ENCODE measurements around the gene GCGR.

Gene GCGR

DNA sequence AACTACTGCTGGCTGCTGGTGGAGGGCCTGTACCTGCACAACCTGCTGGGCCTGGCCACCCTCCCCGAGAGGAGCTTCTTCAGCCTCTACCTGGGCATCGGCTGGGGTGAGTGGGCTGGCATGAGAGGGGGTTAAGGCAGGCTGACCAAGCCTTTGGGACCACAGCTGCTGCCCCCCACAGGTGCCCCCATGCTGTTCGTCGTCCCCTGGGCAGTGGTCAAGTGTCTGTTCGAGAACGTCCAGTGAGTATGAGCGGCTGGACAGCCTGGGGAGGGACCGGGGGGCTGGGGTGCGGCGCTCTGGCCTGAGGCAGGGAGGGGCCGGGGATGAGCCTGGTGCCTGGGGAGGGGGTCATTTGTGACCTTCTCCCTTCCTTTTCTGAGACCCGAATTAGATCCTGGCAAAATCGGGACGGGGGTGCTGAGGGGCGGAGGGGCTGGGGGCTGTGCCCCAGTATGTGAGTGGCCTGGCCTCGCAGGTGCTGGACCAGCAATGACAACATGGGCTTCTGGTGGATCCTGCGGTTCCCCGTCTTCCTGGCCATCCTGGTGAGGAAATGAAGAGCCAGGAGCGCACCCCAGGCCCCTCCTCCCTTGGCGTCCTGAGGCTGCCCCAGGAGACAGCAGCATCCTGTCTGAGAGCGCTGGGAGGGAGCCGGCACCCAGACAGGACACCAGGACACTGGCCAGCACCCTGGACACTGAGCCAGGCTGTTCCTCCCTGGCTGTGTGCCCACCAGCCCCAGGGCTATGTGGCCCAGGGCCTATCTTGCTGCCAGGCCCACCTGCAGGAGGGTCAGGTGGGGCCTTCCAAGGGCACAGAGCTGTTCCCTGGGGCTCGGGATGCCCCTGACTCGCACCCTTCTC is 8.0 kb downstream of the GCGR start:
- no peak for DNase-seq (ENCODE audit: low read depth in 2 of 2)

DNA sequence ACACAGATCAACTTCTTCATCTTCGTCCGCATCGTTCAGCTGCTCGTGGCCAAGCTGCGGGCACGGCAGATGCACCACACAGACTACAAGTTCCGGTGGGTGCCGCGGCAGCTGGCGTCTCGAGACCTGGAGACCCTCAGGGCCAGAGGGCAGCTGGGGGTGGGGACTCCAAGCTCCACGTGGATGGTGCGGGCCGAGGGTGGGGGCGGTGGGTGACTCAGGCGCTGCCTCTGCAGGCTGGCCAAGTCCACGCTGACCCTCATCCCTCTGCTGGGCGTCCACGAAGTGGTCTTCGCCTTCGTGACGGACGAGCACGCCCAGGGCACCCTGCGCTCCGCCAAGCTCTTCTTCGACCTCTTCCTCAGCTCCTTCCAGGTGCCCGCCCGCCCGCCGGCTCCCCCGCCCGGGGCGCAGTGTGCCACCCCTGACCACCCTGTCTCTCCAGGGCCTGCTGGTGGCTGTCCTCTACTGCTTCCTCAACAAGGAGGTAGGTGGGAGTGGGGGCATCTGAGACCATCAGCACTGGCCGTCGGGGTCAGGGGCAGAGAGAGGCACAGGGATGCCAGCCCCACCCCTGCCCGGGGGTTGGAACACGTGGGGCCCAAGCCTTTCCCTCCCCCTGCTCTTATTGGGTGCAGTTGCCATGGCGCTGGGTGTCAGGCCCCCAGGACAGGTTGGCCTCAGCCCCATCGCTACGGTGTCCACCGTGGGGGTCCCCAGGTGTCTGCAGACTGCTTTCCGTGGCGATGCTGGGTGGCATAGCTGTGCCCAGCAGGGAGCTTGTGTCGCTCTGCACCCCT is 8.8 kb downstream of the GCGR start:
- DNase-seq (ENCODE audit: low read depth in 2 of 2), result no peak

DNA sequence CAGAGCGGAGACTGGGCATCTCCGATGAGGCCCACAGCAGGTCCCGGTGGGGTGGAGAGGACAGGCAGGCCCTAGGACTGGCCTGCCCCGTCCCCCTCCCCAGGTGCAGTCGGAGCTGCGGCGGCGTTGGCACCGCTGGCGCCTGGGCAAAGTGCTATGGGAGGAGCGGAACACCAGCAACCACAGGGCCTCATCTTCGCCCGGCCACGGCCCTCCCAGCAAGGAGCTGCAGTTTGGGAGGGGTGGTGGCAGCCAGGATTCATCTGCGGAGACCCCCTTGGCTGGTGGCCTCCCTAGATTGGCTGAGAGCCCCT is 9.4 kb downstream of the GCGR start:
- no peak for DNase-seq (ENCODE audit: low read depth in 2 of 2)

GRCh38 chr17:81813861-81814683 is 10.1 kb downstream of the GCGR start:
- no peak for DNase-seq (ENCODE audit: low read depth in 2 of 2)

GRCh38 chr17:81814748-81815645 is 11.0 kb downstream of the GCGR start:
- DNase-seq (ENCODE audit: low read depth in 2 of 2), result no peak

DNA sequence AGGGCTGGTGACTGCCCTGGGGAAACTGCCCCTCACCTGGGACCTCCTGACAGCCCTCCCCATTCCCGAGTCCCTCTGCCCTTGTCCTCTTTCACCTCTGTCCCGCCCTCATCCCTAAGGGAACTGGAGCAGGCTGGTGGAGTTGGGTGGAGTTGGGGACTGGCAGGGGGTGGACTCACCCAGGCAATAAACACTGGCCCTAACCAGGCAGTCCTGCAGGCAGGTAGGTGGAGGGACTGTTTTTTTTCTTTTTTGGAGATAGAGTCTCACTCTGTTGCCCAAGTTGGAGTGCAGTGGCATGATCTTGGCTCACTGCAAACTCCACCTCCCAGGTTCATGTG is 11.7 kb downstream of the GCGR start:
- DNase-seq (ENCODE audit: low read depth in 2 of 2), result no peak

DNA sequence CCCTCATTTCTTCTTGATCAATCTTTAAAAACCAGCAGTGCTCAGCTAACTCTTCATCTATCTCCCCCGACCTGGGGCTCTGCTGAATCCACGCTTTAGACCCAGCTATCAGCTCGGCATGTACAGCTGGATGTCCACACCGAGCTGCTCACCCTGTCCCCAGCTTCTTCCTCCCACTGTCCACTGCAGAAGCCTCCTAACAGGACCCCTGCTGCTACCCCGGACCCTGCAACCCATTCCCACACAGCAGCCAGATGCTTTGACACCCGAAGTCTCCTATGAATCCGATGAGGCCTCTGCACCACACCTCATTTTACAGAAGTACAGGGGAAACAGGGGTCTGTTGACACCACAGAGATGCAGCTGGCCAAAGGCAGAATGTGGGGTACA is 13.8 kb downstream of the GCGR start:
- DNase-seq (ENCODE audit: low read depth in 2 of 2), result no peak

DNA sequence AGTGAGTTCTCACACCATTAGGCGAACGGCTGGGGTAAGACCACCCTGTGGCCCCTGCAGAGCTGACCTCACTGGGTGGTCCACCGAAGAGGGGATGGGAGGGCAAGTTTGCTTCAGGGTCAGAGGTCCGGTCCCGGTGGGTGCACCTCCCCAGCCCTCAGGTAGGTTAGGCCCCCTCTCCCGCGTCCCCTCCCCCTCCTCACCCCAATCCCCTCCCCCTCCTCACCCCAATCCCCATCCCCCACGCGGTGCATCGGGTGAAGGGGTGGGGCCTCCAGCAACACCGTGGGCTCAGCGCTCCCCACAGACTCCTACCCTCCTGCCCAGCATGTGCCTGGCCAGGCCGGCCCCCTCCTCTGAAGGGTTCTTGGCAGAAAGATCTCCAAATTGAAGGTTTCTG is 15.8 kb downstream of the GCGR start:
- no peak for DNase-seq (ENCODE audit: low read depth in 2 of 2)

GRCh38 chr17:81821147-81821546 is 17.2 kb downstream of the GCGR start:
- DNase-seq (ENCODE audit: low read depth in 2 of 2), result no peak

- DNase-seq (ENCODE audit: low read depth in 2 of 2), result no peak
Observed at GRCh38 chr17:81821603-81822311, 17.8 kb downstream of the GCGR start.

- DNase-seq (ENCODE audit: low read depth in 2 of 2), result no peak
Observed at GRCh38 chr17:81822312-81822637, 18.3 kb downstream of the GCGR start.

DNA sequence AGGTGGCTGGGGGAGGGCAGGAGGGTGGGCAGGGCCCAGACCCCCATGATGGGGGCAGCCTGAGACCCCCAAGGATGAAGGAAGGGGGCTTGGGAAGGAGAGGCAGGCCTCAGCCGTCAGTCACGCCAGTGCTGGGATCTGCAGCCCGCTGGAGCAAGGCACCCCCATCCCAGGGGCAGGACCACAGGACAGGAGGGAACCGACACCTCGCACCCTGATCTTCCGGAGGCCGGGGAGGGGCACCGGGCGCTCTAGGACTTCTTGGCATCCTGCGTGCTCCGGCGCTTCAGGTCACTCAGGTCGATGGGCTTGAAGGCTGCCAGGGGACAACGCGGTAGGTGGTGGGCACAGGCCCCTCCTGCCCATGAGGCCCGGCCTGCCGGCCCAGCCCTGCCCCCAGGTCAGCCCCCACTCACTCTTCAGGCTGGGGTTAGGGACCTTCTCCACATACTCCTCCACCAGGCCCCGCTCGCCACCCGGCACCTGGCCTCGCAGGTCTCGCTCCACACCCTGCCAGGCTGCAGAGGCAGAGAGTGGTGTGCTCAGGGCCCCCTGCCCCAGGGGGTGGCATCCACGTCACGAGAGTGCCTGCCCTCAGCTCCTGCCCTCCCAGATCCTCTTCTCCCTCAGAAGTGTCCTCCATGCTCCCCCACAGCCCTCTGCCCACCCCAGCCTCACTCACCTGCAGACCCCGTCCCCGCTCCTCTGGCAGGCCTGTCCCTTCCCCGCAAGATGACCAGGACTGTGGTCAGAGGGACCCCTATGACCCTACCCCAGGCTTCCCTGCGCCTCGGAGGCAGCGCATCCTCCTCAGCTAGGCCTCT is 19.3 kb downstream of the GCGR start:
- DNase-seq (ENCODE audit: low read depth in 2 of 2), result no peak

- no peak for DNase-seq (ENCODE audit: low read depth in 2 of 2)
Observed at GRCh38 chr17:81823820-81824550, 20.0 kb downstream of the GCGR start.

- DNase-seq (ENCODE audit: low read depth in 2 of 2), result no peak
Observed at GRCh38 chr17:81824595-81824994, 20.6 kb downstream of the GCGR start.

DNA sequence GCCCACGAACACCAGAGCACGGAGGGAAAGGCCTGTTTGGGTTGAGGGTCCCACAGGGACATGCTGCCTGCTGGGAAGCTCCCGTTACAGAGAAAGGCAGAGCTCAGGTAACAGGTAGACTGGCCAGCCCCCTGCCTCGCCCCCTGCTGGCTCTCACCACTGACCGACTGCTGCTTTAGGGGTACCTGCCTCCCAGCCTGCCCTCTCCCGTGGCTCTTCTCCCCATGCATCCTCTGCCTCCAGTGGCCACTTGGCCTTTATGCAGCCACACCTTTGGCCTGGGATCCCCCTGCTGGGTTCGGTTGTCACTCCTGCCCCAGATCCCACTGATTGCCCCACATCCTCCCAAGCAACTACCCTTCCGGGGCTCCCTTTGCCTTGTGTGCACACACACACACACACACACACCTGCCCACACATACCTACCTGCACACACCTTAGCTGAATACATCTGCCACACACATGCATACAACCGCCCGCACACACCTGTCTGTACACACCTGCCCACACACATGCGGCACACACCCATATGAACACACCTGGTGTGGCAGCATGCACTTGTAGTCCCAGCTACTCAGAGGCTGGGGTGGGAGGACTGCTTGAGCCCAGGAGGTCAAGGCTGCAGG is 22.0 kb downstream of the GCGR start:
- no peak for DNase-seq (ENCODE audit: low read depth in 2 of 2)

DNA sequence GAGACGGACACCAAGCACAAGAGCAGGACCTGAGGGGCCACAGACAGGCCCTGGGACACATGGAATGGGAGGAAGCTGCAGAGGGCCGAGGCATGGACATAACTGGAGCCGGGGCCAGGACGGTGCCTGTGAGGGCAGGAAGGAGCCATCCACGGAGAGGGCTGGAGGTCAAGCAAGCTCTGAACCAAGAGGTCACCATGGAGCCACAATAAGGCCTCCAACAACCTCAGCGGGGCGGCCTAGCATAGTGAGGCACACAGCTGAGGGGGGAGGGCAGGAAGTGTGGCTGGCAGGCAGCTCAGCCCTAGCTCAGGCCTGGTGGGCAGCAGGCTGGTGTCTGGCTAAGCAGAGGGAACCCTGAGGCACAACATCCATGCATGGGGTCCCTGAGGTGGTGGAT is 24.7 kb downstream of the GCGR start:
- DNase-seq (ENCODE audit: low read depth in 2 of 2), result no peak

- DNase-seq (ENCODE audit: low read depth in 2 of 2), result no peak
Observed at GRCh38 chr17:81829858-81830257, 25.9 kb downstream of the GCGR start.

GRCh38 chr17:81831563-81831956 is 27.6 kb downstream of the GCGR start:
- no peak for DNase-seq (ENCODE audit: low read depth in 2 of 2)
